ENCODE measurements around the gene STKLD1.

Gene STKLD1

GRCh38 chr9:133346021-133346785 lies 30.0 kb upstream of the STKLD1 start:
- DNase-seq, result no peak

- no peak for DNase-seq
Observed at GRCh38 chr9:133347515-133347984, 28.6 kb upstream of the STKLD1 start.

DNA sequence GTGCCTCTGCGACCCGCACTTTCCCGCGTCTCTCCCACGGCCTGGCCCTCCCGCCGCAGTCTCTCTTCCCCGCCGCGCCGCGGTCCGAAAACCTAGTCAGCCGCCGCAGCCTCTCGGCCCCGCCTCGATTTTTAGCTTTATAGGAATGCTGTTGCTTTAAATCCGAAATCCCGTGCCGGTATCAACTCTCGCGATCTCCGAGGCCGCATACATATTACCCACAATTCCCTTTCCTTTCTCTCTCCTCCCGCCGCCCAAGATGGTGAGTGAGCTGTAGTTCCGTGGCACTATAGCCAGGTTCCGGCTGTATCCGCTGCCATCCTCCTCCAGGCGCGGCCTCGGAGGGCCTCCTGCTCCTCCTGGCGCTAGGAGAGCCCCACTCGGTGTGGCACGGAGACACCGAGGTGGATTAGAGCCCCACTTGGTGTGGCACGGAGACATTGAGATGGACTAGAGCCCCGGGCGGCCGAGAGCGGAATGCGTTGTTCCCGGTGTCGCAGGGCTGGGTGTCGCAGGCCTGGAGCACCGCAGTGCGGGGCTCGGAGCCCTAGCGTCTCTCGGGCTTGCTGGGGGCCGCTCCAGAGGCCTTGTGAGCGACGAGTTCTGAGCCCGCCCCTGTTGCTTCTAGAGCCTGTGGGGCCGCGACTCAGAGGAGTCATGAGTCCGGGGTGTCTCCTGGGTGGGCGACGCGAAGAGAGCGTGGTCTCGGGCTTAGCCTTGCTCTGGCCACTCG lies 28.0 kb upstream of the STKLD1 start, which contains the start of the genes MED22 and RPL7A:
MED22 (minus strand) TSS at position 147 of the 733 bp plus-strand sequence. CDS start 1,469 bp downstream, outside the sequence.
RPL7A (plus strand) TSS at position 234 of the 733 bp plus-strand sequence; CDS start at position 260, 26 bp downstream.
- DNase-seq, result peak; percentile 93

DNA sequence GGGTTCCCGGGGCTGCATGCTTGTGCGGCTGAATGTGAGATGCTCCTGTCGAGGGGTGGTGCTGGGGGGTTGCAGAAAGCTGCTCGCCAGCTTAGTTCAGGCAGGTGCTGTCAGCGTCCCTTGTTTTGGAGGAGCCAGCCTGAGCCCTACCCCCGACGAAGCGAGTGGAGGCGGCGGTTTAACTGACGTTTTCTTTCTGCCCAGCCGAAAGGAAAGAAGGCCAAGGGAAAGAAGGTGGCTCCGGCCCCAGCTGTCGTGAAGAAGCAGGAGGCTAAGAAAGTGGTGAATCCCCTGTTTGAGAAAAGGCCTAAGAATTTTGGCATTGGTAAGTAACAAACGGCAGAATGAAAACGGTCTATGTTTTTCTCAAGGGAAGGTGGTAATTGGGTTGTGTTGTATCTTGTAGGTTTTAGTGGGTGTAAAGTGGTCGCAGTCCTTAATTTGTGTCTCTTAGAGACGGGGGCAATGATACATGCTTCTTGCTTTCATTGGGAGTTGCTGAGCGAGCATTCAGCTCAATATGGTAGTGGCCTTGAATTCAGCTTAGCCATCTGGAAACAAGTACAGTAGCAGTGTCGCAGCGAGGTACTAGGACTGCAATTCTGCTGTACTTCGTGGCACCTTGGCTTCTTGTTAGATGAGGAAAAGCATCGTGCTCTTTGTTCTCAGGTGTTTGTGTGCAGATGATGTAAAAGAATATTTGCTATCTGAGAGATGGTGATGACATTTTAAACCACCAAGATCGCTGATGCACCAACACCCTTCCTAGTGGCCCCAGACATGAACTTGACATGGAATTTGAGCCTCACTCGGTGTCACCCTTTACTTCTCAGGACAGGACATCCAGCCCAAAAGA lies 27.2 kb upstream of the STKLD1 start:
- DNase-seq, result no peak

- no peak for DNase-seq
Observed at GRCh38 chr9:133349965-133350616, 26.1 kb upstream of the STKLD1 start.

DNA sequence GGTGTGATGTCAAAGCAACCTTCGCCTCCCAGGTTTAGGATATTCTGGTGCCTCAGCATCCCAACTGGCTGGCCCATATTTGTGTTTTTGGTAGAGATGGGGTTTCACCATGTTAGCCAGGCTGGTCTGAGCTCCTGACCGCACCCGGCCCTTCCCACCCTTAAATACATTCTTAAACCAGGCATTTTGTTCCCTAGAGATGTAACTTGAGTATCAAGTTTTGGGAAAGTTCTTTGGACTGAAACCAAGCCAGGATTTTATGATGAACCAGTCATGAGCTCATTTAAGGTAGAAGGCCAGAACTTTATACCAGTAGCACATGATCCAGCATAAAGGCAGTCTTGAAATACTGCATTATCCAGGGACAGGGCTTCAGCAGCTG lies 24.6 kb upstream of the STKLD1 start:
- no peak for DNase-seq

- no peak for DNase-seq
Observed at GRCh38 chr9:133351908-133352634, 24.1 kb upstream of the STKLD1 start.

- no peak for DNase-seq
Observed at GRCh38 chr9:133352635-133353340, 23.4 kb upstream of the STKLD1 start.

- DNase-seq, result no peak
Observed at GRCh38 chr9:133353548-133353947, 22.6 kb upstream of the STKLD1 start.

GRCh38 chr9:133354766-133355165 lies 21.4 kb upstream of the STKLD1 start:
- no peak for DNase-seq

- DNase-seq, result no peak
Observed at GRCh38 chr9:133355881-133356357, 20.2 kb upstream of the STKLD1 start.

DNA sequence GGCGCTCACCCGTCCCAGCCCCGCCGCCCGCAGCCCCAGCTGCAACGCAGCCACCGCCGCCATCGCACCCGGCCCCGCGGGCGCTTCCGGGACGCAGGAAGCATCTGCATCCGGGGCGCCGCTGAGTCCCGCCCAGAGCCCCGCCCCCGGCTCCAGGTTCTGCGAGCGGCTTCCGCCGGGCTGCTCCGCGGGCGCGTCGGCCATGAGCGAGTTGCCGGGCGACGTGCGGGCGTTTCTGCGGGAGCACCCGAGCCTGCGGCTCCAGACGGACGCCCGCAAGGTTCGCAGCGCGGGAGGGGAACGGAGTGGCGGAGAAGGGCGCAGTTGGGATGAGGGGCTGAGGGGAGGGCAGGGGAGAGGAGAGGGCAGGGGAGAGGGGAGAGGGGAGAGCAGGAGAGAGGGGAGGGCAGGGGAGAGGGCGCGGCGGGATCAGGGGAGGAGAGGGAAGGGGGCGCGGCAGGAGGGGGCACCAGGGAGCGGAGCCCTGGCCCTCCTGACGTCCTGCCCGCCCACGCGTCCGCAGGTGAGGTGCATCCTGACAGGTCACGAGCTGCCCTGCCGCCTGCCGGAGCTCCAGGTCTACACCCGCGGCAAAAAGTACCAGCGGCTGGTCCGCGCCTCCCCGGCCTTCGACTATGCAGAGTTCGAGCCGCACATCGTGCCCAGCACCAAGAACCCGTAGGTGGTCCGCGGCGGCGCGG lies 19.6 kb upstream of the STKLD1 start, which contains the start of the genes SURF1 and SURF2:
SURF1 (minus strand) TSS at position 97 of the 701 bp plus-strand sequence; CDS start at position 63, 34 bp downstream.
SURF2 (plus strand) TSS at position 160 of the 701 bp plus-strand sequence; CDS start at position 203, 43 bp downstream.
- peak; percentile 41 for DNase-seq

GRCh38 chr9:133357656-133358055 lies 18.5 kb upstream of the STKLD1 start:
- no peak for DNase-seq

- DNase-seq, result no peak
Observed at GRCh38 chr9:133359399-133360175, 16.6 kb upstream of the STKLD1 start.

- no peak for DNase-seq
Observed at GRCh38 chr9:133360400-133361393, 15.5 kb upstream of the STKLD1 start.

DNA sequence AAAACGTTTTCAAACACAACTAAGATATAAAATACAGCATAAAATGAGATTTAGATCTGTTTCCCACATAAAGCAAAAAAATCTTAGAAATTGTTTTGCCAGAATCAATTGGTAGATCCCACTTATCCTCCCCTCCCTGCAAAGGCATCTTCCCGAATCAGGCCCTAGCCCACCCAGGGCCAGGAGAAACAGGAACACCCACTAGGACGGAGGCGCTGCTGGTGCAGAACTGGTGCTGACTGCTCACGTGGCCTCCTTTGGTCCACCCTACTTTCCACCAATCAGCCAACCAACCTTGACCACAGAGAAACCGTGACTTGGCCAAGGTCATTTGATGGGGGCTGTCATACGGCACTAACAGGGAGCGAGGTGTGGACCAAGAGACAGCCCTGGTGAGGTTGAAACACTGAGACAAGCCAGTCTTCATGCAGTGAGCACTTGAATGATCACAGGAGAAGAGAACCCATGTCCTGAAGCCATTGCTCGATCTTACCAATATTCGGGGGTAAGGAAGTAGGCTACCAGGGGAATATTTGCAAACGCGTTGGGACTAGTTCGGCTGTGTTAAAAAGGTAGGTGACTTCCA lies 14.6 kb upstream of the STKLD1 start:
- no peak for DNase-seq

- DNase-seq, result no peak
Observed at GRCh38 chr9:133362359-133363044, 13.7 kb upstream of the STKLD1 start.

Measured in kidney glomerular epithelial cell (primary cell).